HG03095 (cell line): ENCODE measurements around the gene TDRD9.

Source experiments
- ATAC-seq: cut with Tn5 transposase; IDR thresholded peaks from one replicate; pipeline ENCODE4 v1.9.1; 2021; ENCODE audit warnings: moderate library complexity; ENCODE audit not compliant: unreplicated experiment

The TDRD9 gene

DNA sequence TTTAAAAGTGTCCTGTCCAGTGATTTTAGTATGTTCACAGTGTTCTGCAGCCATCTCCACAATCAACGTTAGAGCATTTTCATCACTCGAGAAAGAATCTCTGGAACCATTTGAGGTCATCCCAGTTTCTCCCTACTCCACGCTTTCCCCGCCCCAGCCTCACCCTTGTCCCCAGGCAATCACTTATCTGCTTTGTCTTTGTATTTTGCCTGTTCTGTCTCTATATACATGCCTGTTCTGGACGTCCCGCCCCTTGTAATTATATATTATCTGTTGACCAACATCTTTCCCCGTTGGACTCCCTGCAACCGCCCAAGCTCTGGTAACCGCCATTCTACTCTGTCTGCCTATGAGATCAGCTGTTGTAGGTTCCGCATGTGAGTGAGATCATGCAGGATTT is 135.7 kb downstream of the TDRD9 start:
- no peak for ATAC-seq

DNA sequence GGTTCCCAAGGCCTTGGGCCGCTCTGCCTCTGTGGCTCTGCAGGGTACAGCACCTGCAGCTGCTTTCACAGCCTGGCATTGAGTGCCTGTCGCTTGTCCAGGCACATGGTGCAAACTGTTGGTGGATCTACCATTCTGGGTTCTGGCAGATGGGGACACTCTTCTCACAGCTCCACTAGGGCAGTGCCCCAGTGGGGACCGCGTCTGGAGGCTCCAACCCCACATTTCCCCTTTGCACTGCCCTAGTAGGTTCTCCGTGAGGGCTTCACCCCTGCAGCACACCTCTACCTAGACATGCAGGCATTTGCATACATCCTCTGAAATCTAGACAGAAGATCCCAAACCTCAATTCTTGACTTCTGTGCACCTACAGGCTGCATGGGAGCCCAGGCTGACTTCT is 138.0 kb downstream of the TDRD9 start:
- no peak for ATAC-seq

DNA sequence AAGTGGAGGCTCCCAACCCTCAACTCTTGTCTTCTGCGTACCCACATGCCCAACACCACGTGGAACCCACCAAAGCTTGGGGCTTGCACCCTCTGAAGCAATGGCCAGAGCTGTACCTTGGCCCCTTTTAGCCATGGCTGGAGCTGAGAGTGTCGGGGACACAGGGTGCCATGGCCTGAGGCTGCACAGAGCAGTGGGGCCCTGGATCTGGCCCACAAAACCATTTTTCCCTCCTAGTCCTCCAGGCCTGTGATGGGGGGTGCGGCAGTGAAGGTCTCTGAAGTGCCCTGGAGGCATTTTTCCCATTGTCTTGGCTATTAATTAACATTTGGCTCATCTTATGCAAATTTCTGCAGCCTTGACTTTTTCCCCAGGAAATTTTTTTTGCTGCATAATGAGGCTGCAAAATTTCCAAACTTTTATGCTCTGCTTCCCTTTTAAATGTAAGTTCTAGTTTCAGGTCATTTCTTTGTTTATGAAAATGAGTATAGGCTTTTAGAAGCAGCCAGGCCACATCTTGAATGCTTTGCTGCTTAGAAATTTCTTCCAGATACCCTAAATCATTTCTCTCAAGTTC is 138.6 kb downstream of the TDRD9 start:
- no peak for ATAC-seq

DNA sequence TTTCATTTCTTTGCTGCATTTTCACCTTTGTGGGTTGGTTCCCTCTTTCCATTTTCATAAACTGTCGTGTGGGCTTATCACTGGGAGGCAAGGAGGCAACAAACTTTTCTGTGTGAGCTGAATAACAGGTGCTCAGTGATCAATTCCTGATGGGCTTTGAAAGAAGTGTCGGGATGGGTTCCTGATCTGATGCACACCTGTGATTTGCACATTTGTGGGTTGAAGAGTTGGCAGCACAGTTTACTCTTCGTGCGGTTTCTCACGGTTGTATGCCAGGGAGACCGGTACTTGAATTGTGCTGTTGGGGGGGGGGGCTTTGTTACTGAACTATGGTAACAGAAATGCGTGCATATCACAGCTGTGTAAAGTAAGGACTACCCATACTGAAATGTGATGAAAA is 141.3 kb downstream of the TDRD9 start:
- no peak for ATAC-seq

DNA sequence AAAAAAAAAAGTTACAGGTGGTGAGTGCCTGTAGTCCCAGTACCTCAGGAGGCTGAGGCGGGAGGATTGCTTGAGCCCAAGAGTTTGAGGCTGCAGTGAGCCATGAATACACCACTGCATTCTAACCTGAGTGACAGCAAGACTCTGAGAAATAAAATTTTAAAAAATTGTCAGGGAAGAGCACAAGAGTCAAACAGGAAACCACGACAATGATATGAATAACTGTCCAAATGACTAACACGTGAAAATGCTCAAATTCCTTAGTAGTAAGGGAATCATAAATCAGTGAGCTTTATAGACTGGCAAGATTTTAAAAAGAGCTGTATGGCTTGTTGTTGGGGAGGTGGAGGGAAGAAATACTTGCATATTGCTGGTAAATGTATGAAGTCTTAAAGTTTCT is 144.3 kb downstream of the TDRD9 start:
- ATAC-seq: no peak

DNA sequence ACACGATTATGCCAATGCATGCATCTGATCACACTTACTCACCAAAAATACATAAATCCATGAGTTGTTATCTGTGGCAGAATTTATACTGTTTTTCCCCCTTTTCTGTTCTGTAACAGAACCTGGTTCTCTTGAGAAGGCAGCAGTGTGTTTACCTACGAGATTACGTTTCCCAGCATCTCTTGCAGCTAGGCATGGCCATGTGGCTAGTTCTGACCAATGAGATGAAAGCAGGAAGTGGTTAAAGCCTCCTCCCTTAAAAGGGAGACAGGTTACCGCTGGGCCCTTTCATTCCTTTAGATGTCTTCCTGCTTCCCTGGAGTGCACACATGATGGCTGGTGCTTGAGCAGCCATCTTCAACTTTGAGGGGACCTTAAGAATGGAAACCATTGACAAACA is 145.5 kb downstream of the TDRD9 start:
- no peak for ATAC-seq

DNA sequence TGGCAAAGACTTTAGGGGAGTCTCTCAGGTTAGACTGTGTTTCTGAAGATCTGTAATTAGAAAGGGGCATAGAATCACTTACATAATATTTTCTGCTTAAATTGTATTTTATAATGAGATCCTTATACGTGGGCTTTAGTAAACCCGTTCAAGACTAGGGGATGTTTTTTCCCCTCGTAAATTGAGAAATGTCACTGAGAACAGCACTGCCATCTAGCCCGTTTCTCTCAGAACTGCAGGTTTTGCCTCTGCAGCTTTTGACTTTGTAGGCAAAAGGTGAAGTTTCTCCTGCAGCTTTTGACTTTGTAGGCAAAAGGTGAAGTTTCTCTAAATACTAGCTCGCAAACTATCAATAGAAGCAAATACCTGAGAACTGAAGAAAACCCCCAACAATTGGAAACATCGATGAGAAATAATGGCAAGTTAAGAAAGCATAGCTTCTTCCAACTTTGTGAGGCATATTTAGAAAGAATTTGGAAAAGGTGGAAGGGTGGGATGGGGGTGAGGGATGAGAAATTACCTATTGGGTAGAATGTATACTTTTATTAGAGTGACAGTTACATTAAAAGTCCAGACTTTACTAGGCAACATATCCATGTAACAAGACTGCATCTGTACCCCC is 147.4 kb downstream of the TDRD9 start:
- no peak for ATAC-seq

DNA sequence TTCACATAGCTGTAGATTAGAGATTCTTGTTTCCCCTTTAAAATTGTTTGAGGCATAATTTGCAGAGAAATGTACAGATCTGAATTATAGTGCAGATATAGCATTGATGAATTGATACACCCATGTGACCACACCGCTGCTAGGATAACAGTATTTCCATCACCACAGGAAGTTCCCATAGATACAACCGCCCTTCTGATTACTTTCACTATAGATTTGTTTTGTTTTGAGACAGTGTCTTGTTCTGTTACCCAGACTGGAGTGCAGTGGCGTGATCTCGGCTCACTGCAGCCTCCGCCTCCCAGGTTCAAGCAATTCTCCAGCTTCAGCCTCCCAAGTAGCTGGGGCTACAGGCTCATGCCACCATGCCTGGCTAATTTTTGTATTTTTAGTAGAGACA is 148.5 kb downstream of the TDRD9 start:
- no peak for ATAC-seq

DNA sequence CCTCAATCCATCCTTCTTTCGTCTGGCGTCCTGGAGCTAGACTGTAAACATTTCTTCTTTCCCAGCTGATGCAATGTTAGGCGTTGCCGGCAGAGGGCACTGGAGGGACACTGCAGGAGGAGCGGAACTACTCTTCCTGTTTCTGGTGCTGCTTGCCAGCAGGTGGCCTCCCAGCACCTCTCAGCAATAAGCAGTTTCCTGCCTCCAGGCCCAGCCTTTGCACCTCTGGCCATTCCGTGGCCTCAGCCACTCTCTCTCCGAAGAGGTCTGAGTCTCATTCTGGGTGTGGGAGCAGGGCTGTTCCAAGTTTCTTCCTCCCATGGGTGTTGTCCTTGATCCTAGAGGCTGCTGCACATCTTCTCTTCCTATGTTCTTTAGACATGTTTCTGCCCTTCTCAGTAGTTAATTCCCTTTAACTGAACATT is 149.8 kb downstream of the TDRD9 start:
- peak; percentile 89 for ATAC-seq

DNA sequence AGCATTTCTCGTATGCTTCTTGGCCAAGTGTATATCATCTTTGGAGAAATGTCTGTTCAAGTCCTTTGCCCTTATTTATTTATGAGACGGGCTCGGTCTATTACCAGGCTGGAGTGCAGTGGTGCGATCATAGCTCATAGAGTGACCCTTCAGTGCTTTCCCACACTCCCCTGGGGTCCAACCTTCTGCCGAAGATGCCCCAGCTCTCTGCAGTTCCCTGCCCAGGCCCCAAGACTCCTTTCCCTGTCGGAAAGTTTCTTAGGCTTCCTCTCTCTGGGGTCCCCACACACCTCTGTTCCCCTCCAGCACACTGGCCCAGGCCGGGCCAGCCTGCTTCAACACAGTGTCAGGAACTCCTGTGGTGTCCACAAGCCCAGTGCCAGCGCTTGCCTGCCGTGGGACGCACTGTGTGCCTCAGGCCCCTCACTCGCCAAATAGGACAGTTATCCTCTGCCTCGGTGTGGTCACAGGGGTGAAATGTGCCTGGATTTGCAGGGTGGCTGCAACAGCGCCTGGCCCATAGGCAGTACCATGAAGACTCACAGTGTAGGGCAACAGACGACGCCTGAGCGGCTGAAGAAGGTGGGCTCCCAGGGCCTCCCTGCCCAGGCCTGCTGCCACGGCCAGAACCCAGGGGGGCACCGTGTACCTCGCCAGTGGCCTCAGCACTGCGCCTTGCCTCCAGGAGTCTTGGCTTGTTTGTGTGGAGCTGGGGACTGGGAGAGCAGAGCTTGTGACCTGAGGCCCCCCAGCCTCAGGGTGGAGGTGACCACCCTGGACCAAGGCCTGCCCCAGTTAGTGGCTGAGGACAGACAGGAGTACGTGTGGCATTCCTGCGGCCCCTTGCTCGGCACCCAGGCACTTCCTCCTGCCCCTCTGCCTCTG is 152.4 kb downstream of the TDRD9 start:
- ATAC-seq: no peak

DNA sequence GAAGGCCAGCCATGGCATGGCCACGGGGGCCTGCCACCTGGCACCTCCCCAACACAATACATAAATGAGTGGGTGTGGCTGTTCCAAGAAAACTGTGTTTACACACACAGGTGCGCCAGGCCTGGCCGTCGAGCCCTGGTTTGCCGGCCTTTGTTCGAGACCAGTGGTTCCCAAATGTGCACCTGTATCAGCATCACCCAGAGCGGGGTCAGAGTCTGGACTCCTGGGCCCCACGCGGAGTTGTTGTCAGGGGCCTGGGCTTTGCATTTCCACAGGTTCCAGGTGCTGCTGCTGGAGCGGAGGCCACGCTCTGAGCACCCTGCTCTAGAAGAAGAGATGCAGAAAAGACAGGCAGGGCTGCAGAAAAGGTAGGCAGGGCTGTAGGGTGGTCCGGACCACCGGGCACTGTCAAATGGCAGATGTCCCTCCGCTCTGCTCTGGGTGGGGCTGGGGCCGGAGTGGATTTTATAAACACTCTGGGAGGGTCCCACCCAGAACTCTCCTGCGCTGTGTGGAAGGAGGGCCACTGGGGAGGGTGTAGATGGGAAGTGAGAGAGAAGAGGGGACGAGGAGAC is 153.1 kb downstream of the TDRD9 start:
- no peak for ATAC-seq

DNA sequence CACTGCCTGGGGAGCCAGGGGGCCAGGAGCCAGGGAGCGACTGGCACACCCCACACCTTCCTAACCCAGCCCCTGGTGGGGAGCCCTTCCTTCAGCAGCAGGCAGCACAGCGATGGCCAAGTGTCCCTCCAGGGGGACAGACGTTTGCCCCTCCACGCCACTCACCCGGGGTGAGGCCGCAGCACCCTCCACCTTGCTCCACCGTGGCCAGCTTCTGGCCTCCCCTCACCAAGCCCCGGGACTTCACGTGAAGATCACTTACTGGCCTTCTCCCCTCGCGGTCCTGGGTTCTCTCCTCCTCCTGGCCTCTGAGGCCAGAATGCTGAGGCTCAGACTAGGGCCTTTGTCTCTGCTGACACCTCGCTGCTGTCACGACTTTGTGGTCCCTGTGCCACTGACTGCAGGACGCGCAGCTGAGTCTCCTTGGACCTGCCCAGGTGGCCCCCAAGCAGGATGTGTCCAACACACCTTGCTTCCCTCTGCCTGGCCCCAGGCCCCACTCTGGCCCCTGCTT is 153.8 kb downstream of the TDRD9 start:
- ATAC-seq: no peak

DNA sequence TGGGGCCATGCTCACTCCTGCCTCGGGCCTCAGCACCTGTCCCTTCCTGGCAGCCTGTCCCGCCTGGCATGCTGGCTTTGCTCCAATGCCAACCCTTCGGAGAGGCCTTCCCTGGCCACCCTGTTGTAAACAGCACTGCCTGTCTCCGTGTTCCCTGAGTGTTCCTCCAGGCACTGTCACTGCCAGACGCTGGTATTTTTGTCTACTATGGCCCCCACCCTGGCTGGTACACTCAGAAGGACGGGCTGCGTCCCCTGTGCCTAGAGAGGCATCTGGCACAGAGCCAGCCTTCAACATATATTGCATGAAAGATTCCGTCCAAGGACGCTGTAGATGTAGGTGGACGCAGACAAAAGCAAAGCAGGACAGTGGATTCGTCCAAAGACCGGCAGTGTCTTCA is 154.6 kb downstream of the TDRD9 start:
- no peak for ATAC-seq

DNA sequence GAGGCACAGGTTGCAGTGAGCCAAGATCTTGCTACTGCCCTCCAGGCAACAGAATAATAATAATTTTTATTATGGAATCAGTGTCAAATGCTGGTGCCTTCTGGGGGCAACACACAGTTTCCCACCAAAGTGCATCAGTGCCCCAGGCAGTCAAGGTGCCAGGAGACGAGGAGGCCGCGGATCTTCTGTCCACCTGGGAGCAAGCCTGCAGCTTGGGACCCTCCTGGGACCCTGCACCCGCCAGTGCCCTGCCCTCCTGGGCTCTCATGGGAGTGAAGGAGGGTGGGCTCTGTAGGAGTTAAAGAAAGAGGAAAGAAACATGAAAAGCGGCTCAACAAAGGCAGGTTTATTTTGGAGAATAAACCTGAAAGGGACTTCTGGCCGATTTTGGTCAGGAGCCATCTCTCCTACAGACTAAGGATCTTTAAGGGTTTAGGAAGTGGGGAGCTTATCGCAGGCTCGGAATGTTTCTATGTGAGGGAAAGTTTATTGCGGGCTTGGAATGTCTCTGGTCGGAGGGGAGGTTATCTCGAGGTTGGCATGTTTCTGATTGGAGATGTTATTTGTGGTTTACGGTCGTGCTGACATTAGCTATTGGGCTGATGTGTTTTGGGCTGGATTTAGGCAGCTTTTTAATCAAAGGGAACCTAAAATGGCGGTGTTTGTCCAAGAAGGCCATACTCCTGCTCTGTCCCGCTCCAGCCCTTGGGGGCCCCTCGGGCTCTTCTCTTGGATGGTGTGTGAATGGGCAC is 156.2 kb downstream of the TDRD9 start:
- no peak for ATAC-seq

DNA sequence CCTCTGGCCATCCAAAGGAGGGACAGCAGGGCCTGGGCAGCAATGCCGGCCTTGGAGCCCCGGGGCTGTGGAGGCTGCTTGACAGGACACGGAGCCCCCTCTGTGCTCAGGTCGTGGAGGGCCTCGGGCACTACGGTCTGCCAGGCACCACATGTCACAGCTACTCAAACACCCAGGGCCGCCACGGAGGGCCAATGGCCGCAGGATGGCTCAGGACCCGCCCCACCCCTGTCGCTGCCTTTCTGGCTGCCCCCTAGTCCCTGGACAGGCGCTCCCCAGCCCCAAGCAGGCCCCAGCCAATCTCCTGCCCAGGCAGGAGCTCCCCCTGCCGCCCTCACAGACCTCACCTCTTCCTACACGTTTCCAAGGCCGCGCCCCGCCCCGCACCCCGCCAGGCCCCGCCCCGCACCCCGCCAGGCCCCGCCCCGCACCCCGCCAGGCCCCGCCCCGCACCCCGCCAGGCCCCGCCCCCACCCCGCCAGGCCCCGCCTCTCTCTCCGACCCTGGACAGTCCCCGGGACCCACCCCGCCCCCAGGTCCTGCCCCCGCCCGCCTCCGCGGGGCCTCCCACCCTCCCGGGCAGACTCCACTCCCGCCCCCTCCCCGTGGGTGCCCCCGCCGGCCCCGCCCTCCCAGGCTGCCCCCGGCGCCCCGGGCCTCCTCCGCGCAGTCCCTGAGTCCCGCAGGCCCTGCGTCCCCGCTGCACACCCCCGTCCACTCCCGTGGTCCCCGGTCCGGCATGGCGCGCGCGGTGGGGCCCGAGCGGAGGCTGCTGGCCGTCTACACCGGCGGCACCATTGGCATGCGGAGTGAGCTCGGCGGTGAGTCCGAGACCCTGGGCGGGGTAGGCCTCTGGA is 157.0 kb downstream of the TDRD9 start, which contains the start of gene ASPG:
Gene ASPG (plus strand): TSS at position 669 of the 857 bp plus-strand sequence. CDS start 71 bp downstream, at position 740.
- ATAC-seq: no peak

DNA sequence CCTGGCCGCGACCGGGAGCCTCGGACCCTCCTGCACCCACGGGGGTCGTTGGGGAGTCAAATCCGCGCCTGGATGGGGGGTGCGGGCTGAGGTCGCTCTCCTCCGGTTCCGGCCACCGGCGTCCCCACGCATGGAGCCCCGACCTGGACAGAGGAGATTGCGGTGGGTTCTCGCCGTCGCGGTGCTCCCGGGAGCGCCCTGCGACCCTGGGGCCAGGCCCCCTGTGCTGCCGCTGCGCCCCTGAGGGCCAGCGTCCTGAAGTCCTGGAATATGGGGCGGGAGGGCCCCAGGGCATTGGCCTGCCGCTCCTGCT is 157.6 kb downstream of the TDRD9 start:
- ATAC-seq: no peak

DNA sequence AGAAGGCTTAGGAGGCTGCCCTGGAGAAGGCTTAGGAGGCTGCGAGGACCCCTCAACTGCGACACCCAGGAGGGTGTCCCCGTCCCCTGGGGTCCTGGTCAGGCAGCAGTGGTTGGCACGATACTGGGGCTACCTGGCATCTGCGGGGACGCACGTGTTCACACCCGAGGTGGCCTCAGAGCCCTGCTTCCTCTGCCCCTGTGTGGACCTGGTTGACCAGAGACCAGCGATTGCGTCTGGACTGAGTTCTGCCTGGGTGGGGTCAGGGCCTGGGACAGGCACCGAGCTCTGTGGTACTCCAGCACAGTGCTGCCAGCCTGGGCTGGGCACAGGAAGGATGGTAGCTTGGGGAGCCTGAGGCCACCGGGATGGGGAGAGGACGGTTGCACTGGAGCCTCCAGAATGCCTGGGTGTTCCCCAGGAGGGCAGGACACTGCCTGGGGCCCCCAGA is 158.0 kb downstream of the TDRD9 start:
- no peak for ATAC-seq

DNA sequence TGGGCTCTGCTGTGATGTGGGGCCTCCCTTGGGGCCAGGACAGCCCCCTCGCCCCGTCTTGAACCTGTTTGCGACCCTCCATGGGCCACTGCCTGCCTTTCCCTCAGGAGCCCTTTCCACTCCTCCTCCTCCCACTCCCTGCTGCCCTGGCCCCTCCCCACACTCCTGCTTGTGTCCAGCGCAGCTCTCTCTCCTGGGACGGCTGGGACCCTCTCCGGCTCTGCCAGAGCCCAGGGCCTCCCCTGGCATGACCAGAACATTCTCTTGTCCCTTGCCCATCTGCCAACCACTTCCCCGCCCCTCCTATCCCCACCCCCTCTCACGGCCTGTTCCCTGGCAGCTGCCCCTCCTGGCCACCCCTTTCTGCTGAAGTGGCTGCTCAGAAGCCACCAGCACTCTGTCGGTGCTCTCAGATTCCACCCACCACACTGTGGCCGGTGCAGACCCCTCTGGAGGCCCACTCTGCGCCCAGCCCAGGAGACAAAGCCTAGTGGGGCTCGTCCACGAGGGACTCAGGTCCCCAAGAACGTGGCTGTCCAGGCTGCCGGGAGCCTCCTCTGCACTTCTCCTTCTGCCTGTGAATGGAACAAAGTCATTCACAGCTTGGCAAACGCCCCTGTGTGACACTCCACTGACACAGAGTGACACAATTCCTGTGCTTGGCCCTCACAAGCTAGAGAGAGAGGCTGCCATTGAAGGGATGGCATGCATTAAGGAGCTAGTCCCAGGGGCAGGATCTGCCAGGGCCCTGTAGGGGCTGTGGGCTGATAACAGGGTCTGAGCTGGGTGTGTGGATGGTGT is 158.6 kb downstream of the TDRD9 start:
- no peak for ATAC-seq

DNA sequence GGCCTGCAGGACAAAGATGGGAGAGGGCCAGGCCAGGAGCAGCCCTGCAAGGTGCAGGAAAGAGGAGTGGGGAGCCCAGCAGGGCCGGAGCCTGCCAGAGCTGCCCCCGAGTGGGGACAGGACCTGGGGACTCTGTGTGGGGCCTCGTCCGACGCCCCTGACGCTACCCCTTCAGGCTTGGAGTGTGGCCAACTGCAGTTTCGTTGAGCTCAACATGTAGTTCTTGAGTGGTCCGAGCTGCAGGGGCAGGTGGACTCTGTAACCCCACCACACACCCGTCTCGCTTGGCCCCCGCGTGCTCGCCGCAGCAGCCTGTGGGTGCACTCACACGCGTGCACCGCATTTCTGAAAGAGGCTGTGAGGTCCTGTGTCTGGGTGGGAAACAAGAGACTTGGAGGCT is 159.2 kb downstream of the TDRD9 start:
- no peak for ATAC-seq
